A549 (cell line): Measurements from ENCODE around the gene FRS3. TPM values are rescaled to one million over a fixed set of nuclear protein-coding genes. Genes with fewer than 3 reads are reported as not detected.
A peak's percentile ranks its signal among the peaks of the same experiment; 100 is the strongest.

Experiments
- ATAC-seq, 2 experiments: fragments of 200-7000 bp in 1 of 2; fragments of >200 bp in 1 of 2; cut with Nextera tagmentation in 1 of 2; cut with Tn5 transposase in 1 of 2; 3 replicates each; pipeline versions ENCODE4 v1.8.0 to v1.9.1; 2018 to 2020; ENCODE audit warnings: mild to moderate bottlenecking in 1 of 2, moderate library complexity in 1 of 2
- CTCF ChIA-PET: fragments of 300-600 bp; sonication (Branson Sonifier 250); formaldehyde crosslinking; extraction: SDS; loops from one replicate; lab custom pipeline; 2021; ENCODE audit warnings: antibody characterized with exemption, inconsistent platforms; lab: Yijun Ruan, JAX
- POLR2A ChIA-PET: fragments of 350-600 bp; formaldehyde crosslinking; extraction: SDS; loops from one replicate; lab custom pipeline; 2021; ENCODE audit warnings: antibody characterized with exemption, inconsistent platforms; lab: Yijun Ruan, JAX
- DNase-seq, 2 experiments: peaks; one replicate each; pipeline versions ENCODE4 v3.0.0 to v3.0.0-alpha.2; 2011 to 2016; ENCODE audit warnings: low read depth in 1 of 2, low spot score in 1 of 2
- FAIRE-seq: peaks from 2 replicates; lab custom pipeline; 2011; peaks lifted over from hg19 to GRCh38; lab: Jason Lieb, UNC
- H3K27ac ChIP-seq, 2 experiments: fragments of >200 bp; sonication (Bioruptor Twin); formaldehyde crosslinking; 3 replicates each; pipeline ENCODE4 v1.5.1; 2016 to 2017
- H3K4me1 ChIP-seq: fragments of >200 bp; sonication (Bioruptor Twin); formaldehyde crosslinking; 3 replicates; pipeline ENCODE4 v1.6.1; 2016
- H3K4me2 ChIP-seq: fragments of >200 bp; sonication (Bioruptor Twin); formaldehyde crosslinking; 3 replicates; pipeline ENCODE4 v1.6.1; 2016
- H3K4me3 ChIP-seq: fragments of >200 bp; sonication (Bioruptor Twin); formaldehyde crosslinking; 3 replicates; pipeline ENCODE4 v1.5.1; 2016
- H3K9me3 ChIP-seq: fragments of >200 bp; sonication (Bioruptor Twin); formaldehyde crosslinking; 3 replicates; pipeline ENCODE4 v1.6.1; 2016
- CBX8 ChIP-seq: fragments of 200-600 bp; sonication (generic); IDR thresholded peaks from 2 replicates; pipeline ENCODE4 v1.6.1; 2016
- CEBPB ChIP-seq, 2 experiments: fragments of >200 bp in 1 of 2; sonication (Bioruptor Twin) in 1 of 2; formaldehyde crosslinking in 1 of 2; IDR thresholded peaks; 2 replicates each; pipeline ENCODE4 v1.6.1; 2012 to 2016
- CHD4 ChIP-seq: fragments of 200-600 bp; sonication (generic); IDR thresholded peaks from 2 replicates; pipeline ENCODE4 v1.6.1; 2016; ENCODE audit warnings: antibody characterized with exemption, mild to moderate bottlenecking, borderline replicate concordance
- E2F6 ChIP-seq: IDR thresholded peaks from 2 replicates; pipeline ENCODE4 v1.6.1; 2012; ENCODE audit warnings: low read depth, borderline replicate concordance
- EHF ChIP-seq: fragments of 250-450 bp; sonication (Bioruptor Pico); IDR thresholded peaks from 2 replicates; pipeline ENCODE4 v1.5.0; 2020; ENCODE audit warnings: mild to moderate bottlenecking
- FOSL2 ChIP-seq, 2 experiments: fragments of 450-650 bp in 1 of 2; fragments of >200 bp in 1 of 2; sonication (Bioruptor Twin) in 1 of 2; formaldehyde crosslinking; IDR thresholded peaks; 2 replicates each; pipeline versions ENCODE4 v1.5.0 to v1.6.1; 2016 to 2020; ENCODE audit warnings: mild to moderate bottlenecking in 1 of 2, moderate library complexity in 1 of 2
- FOXS1 ChIP-seq: fragments of 250-450 bp; sonication (Bioruptor Pico); IDR thresholded peaks from 2 replicates; pipeline ENCODE4 v1.5.0; 2020; ENCODE audit warnings: mild to moderate bottlenecking, moderate library complexity
- HOXB13 ChIP-seq: fragments of 250-450 bp; sonication (Bioruptor Pico); IDR thresholded peaks from 2 replicates; pipeline ENCODE4 v1.5.0; 2020; ENCODE audit warnings: low read depth, mild to moderate bottlenecking, moderate library complexity
- JUN ChIP-seq, 2 experiments: fragments of >200 bp; sonication (Bioruptor Twin); formaldehyde crosslinking; IDR thresholded peaks; 2 replicates in 1 of 2; 3 replicates in 1 of 2; pipeline ENCODE4 v1.6.1; 2016 to 2017
- KDM1A ChIP-seq: fragments of 200-600 bp; sonication (generic); IDR thresholded peaks from 2 replicates; pipeline ENCODE4 v1.6.1; 2016; ENCODE audit warnings: low read depth, mild to moderate bottlenecking
- NPAS2 ChIP-seq: fragments of 250-450 bp; sonication (Bioruptor Pico); IDR thresholded peaks from 2 replicates; pipeline ENCODE4 v1.8.0; 2022; ENCODE audit warnings: mild to moderate bottlenecking, moderate library complexity, borderline replicate concordance
- POLR2A ChIP-seq: IDR thresholded peaks from 2 replicates; pipeline ENCODE4 v1.6.1; 2012; ENCODE audit warnings: mild to moderate bottlenecking, low read length
- RCOR1 ChIP-seq: fragments of 150-350 bp; IDR thresholded peaks from 2 replicates; pipeline ENCODE4 v1.6.1; 2014; ENCODE audit warnings: antibody characterized with exemption, low read length, low read depth
- SMC3 ChIP-seq: fragments of >200 bp; sonication (Bioruptor Twin); formaldehyde crosslinking; IDR thresholded peaks from 3 replicates; pipeline ENCODE4 v1.6.1; 2018; ENCODE audit warnings: inconsistent platforms
- USF2 ChIP-seq: fragments of 450-650 bp; IDR thresholded peaks from 2 replicates; pipeline ENCODE4 v1.6.1; 2014; ENCODE audit warnings: antibody characterized with exemption
- ZC3H11A ChIP-seq: fragments of 450-650 bp; IDR thresholded peaks from 2 replicates; pipeline ENCODE4 v1.6.1; 2014; ENCODE audit warnings: antibody characterized with exemption, mild to moderate bottlenecking
- WGBS: methylation state at CpG from one replicate; pipeline ENCODE4 v1.1.6; 2017; ENCODE audit errors: missing lambda C conversion rate; 5-methylcytosine and 5-hydroxymethylcytosine counted together
- polyA plus RNA-seq, 4 experiments: library from polyadenylated mRNA; depleted of rRNA in 3 of 4; stranded (reverse); fragments of >200 nt; fragmentation: RNase III in 1 of 4; extraction: RNeasy Plus Mini Kit Qiagen cat#74134 plus additional on column Dnase treatment in 1 of 4; gene quantifications; 2 replicates in 3 of 4; 3 replicates in 1 of 4; pipeline ENCODE4 v1.2.3, GENCODE V29; 2011 to 2017
- TF ChIP-seq, protein P1 (sequence below): fragments of 200-600 bp; sonication (generic); IDR thresholded peaks from 2 replicates; pipeline ENCODE4 v1.6.1; 2016; ENCODE audit warnings: antibody characterized with exemption, mild to moderate bottlenecking, moderate library complexity
- TF ChIP-seq, protein P2 (sequence below): IDR thresholded peaks from 2 replicates; pipeline ENCODE4 v1.6.1; 2012

The FRS3 gene
- polyA plus RNA-seq, 2 of the 4 experiments (the other 2 are of a cell fraction): 1.9 to 2.0 TPM

- Histone ChIP-seq H3K4me3 (no peak overlapping the region), H3K4me2 (peak overlapping the region; percentile 81), H3K4me1 (peaks cover 29% of the 10 kb centered on the region), H3K9me3 (no peaks in the 10 kb centered on the region), H3K27ac (peak overlapping the region; percentile 76 to 89)
- no peak for FAIRE-seq
- no peak for DNase-seq
- ATAC-seq: no peak
- CTCF ChIA-PET: interaction anchor here (2.0 to 5.2 kb wide), 3 partner anchors 9 to 19 kb away, joined by 6 to 31 read pairs (median 11); no protein-coding TSS in a partner anchor
- POLR2A ChIA-PET: interaction anchor here (1.8 to 1.9 kb wide), 2 partner anchors 10 to 11 kb away, joined by 10 to 13 read pairs; no protein-coding TSS in a partner anchor
- 92% methylated on average over 7 of the region's 7 CpGs for WGBS
- no peak for TF ChIP-seq KDM1A
- TF ChIP-seq CBX8: no peak
- TF ChIP-seq NPAS2 (CRISPR knock-in tag): no peak
- TF ChIP-seq FOXS1 (CRISPR knock-in tag): no peak
- TF ChIP-seq JUN (IDR thresholded peaks at IDR 0.05): no peak
- TF ChIP-seq, protein P1, sequence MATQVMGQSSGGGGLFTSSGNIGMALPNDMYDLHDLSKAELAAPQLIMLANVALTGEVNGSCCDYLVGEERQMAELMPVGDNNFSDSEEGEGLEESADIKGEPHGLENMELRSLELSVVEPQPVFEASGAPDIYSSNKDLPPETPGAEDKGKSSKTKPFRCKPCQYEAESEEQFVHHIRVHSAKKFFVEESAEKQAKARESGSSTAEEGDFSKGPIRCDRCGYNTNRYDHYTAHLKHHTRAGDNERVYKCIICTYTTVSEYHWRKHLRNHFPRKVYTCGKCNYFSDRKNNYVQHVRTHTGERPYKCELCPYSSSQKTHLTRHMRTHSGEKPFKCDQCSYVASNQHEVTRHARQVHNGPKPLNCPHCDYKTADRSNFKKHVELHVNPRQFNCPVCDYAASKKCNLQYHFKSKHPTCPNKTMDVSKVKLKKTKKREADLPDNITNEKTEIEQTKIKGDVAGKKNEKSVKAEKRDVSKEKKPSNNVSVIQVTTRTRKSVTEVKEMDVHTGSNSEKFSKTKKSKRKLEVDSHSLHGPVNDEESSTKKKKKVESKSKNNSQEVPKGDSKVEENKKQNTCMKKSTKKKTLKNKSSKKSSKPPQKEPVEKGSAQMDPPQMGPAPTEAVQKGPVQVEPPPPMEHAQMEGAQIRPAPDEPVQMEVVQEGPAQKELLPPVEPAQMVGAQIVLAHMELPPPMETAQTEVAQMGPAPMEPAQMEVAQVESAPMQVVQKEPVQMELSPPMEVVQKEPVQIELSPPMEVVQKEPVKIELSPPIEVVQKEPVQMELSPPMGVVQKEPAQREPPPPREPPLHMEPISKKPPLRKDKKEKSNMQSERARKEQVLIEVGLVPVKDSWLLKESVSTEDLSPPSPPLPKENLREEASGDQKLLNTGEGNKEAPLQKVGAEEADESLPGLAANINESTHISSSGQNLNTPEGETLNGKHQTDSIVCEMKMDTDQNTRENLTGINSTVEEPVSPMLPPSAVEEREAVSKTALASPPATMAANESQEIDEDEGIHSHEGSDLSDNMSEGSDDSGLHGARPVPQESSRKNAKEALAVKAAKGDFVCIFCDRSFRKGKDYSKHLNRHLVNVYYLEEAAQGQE: no peak
- no peak for TF ChIP-seq HOXB13 (CRISPR knock-in tag)
- no peak for TF ChIP-seq ZC3H11A
- TF ChIP-seq EHF (CRISPR knock-in tag): no peak
Measured at GRCh38 chr6:41724228-41724580, 55.5 kb downstream of the FRS3 start.

DNA sequence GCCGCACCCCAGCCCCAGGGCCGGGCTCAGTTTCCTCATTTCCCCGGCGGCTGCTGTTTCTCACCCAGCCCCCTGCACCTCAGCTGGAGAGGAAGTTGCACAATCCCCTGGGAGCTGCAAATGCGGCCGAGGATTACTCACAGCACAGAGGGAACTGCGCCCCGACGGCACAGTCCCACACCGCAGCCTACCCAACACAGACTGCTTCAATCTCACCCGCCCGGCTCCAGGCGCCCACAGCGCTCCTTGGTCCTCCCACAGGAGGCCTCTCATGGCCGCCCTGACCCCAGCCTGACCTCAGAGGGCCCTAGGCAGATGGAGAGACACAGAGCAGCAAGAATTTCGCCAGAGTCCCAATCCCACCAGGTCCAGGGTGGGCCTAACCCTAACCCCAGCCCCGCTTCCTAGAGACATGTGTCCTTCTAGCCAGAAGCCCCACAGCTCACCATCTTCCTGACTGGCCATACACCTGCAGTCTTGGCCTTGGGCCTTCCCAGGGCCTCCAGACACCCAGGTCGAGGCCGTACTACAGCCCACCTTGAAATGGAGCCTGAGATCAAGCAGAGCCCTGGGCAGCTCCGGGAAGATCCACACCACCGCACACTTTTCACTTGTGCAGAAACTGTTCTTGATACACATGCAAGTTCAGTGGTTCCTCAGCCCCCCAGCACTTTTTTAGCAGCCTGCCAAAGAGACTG lies 56.0 kb downstream of the FRS3 start:
- ChIA-PET POLR2A (interaction anchor here (0.7 to 1.9 kb wide), 4 partner anchors 10 to 323 kb away, joined by 3 to 13 read pairs (median 8); no protein-coding TSS in a partner anchor), CTCF (interaction anchor here (1.3 to 5.2 kb wide), 5 partner anchors 10 to 64 kb away, joined by 3 to 31 read pairs (median 6); partner anchors contain the start of gene TOMM6)
- H3K4me2 ChIP-seq: peak overlapping the region; percentile 81
- FAIRE-seq (no peak), DNase-seq (peak; percentile 63 to 83), ATAC-seq (peak; percentile 97)
- TF ChIP-seq JUN (IDR thresholded peaks at IDR 0.05) (peak in 1 of 2 experiments; percentile 64; a peak in 1 of 5 replicates), FOSL2 (IDR thresholded peaks at IDR 0.05) (no peak), FOSL2 (CRISPR knock-in tag; IDR thresholded peaks at IDR 0.05) (peak; percentile 36), CEBPB (IDR thresholded peaks at IDR 0.05) (peak; percentile 90 to 97), E2F6 (0 out of 2 replicates have a peak, but pooled peaks have one; percentile 25), POLR2A (peak; percentile 11; the same call in 1 of the 2 replicates), RCOR1 (no peak), USF2 (no peak), CHD4 (no peak), SMC3 (peak; percentile 22; the same call in 1 of the 3 replicates)
- TF ChIP-seq, protein P2, sequence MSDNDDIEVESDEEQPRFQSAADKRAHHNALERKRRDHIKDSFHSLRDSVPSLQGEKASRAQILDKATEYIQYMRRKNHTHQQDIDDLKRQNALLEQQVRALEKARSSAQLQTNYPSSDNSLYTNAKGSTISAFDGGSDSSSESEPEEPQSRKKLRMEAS: peak; percentile 52; the same call in 1 of the 2 replicates
- peaks cover 29% of the 10 kb centered on the region for H3K4me1 ChIP-seq
- no peaks in the 10 kb centered on the region for H3K9me3 ChIP-seq
- peak overlapping the region; percentile 76 to 89 for H3K27ac ChIP-seq
- WGBS: 82% methylated on average over 6 of the region's 21 CpGs
- H3K4me3 ChIP-seq: peak overlapping the region; percentile 20; the same call in 1 of the 3 replicates
